Small intestine (tissue), 7 donors: Measurements from ENCODE around the gene ATP6V1B1. TPM values are rescaled to one million over a fixed set of nuclear protein-coding genes. Genes with fewer than 3 reads are reported as not detected.

Experiments used
- DNase-seq, 2 donors: peaks; one replicate each; pipeline versions ENCODE4 v3.0.0 to v3.0.0-alpha.2; 2013
- FAIRE-seq: peaks from 2 replicates; lab custom pipeline; 2012; peaks lifted over from hg19 to GRCh38; lab: Jason Lieb, UNC
- H3K27ac ChIP-seq, 3 donors: one replicate each; pipeline ENCODE4 v1.5.1; 2013; ENCODE audit warnings: low read length in 2 of 3, mild to moderate bottlenecking in 2 of 3, control low read depth in 1 of 3, inconsistent platforms in 1 of 3, low read depth in 1 of 3, moderate library complexity in 1 of 3
- H3K27me3 ChIP-seq, 3 donors: one replicate each; pipeline ENCODE4 v1.6.1; 2013; ENCODE audit warnings: low read length in 3 of 3, inconsistent platforms in 1 of 3; ENCODE audit not compliant: control insufficient read depth in 3 of 3, insufficient read depth in 3 of 3
- H3K36me3 ChIP-seq, 3 donors: one replicate each; pipeline ENCODE4 v1.6.1; 2013; ENCODE audit warnings: low read length in 3 of 3, inconsistent platforms in 1 of 3, low read depth in 1 of 3, mild to moderate bottlenecking in 1 of 3, moderate library complexity in 1 of 3; ENCODE audit not compliant: control insufficient read depth in 3 of 3, insufficient read depth in 2 of 3
- H3K4me1 ChIP-seq, 3 donors: one replicate each; pipeline ENCODE4 v1.6.1; 2013; ENCODE audit warnings: low read length in 2 of 3, inconsistent platforms in 1 of 3, low read depth in 1 of 3, mild to moderate bottlenecking in 1 of 3, moderate library complexity in 1 of 3; ENCODE audit not compliant: control insufficient read depth in 3 of 3, insufficient read depth in 2 of 3
- H3K4me3 ChIP-seq, 3 donors: one replicate each; pipeline ENCODE4 v1.5.1; 2013; ENCODE audit warnings: low read length in 3 of 3, control low read depth in 1 of 3, inconsistent platforms in 1 of 3, low read depth in 1 of 3, mild to moderate bottlenecking in 1 of 3, moderate library complexity in 1 of 3
- H3K9me3 ChIP-seq, 2 donors: one replicate each; pipeline ENCODE4 v1.6.1; 2013; ENCODE audit warnings: low read depth in 1 of 2, low read length in 1 of 2; ENCODE audit not compliant: control insufficient read depth in 2 of 2, insufficient read depth in 1 of 2
- WGBS, 3 donors: extraction: QIAGEN DNeasy Blood & Tissue Kit; methylation state at CpG; one replicate each; pipeline ENCODE4 v1.1.7; 2013; 5-methylcytosine and 5-hydroxymethylcytosine counted together
- polyA plus RNA-seq, 4 donors: library from polyadenylated mRNA; stranded (reverse) in 3 of 4; unstranded in 1 of 4; fragments of 200-250 nt in 3 of 4; fragments of 120-200 nt in 1 of 4; gene quantifications; one replicate each; pipeline versions ENCODE4 v1.2.1 to v1.2.3, GENCODE V29; 2013
- donor health status: healthy with polysubstance abuse.
- donor health status: control.
- donor health status: control.
- donor health status: Bipolar disorder and iron deficiency.
- donor health status: healthy.

The ATP6V1B1 gene
- polyA plus RNA-seq, 4 donors, result 0.21 to 2.5 TPM; not detected in 2

- no peak for FAIRE-seq
Observed at GRCh38 chr2:70982971-70983370, 47.3 kb downstream of the ATP6V1B1 start.

DNA sequence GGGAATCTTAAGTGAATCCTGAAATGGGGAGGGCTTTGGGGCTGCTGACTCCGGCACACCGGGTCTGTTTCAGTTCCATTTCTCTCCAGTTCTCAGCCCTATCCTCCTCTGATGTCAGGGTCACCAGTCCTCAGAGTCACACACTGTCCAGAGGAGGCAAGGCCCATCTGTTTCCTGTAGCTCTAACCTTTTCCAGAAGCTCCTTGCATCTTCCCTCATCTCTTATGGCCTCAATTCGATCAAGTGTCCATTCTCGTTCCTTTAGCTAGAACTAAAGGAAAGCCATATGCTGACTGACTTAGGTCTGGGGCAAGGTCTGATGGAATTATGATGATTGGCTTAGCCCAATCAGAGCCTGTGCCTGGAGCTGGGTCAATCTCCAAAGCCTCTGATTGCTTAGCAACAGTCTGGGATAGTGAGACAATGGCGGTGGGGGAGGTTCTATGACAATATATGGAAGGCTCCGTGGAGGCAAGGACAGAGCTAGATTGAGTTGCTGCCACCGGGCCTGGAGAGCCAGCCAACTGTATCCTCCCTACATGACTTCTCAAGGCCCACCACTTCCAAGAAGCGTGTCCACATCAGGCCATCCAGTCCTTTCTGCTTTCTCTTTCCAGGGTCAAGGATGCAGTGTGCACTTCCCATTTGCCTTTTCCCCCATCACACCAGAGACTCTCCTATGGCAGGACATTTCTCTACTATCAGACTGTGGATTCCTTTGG, 48.0 kb downstream of the ATP6V1B1 start:
- no peaks in the 10 kb centered on the region for H3K27me3 ChIP-seq
- FAIRE-seq, result no peak
- DNase-seq, result no peak
- WGBS, 3 donors, result 89 to 96% (median 92%) methylated on average over 6 to 8 of the region's 8 CpGs
- no peak overlapping the region for H3K4me3 ChIP-seq
- H3K4me1 ChIP-seq, result no peaks in the 10 kb centered on the region
- H3K9me3 ChIP-seq, result no peaks in the 10 kb centered on the region
- peaks cover 3 to 41% (median 6%) of the 10 kb centered on the region in 3 donors for H3K36me3 ChIP-seq
- no peak overlapping the region for H3K27ac ChIP-seq

More at GRCh38 chr2:70982971-70983370, 47.3 kb downstream of the ATP6V1B1 start:
- Histone ChIP-seq H3K27ac (no peak overlapping the region), H3K4me3 (no peak overlapping the region), H3K27me3 (no peaks in the 10 kb centered on the region), H3K36me3 (peaks cover 0 to 34% (median 3%) of the 10 kb centered on the region in 3 donors), H3K9me3 (no peaks in the 10 kb centered on the region), H3K4me1 (peaks cover 0 to 3% (median 0%) of the 10 kb centered on the region in 3 donors)
- WGBS, 3 donors, result 93 to 100% (median 99%) methylated on average over 3 of the region's 3 CpGs
- DNase-seq, result no peak

GRCh38 chr2:70984228-70984575, 48.5 kb downstream of the ATP6V1B1 start:
- no peak overlapping the region for H3K4me3 ChIP-seq
- no peak for DNase-seq
- FAIRE-seq, result no peak
- no peaks in the 10 kb centered on the region for H3K9me3 ChIP-seq
- H3K4me1 ChIP-seq, result no peaks in the 10 kb centered on the region
- WGBS, 3 donors, result 88 to 91% (median 90%) methylated on average over 3 of the region's 3 CpGs
- H3K27ac ChIP-seq, result no peak overlapping the region
- peaks cover 3 to 46% (median 9%) of the 10 kb centered on the region in 3 donors for H3K36me3 ChIP-seq
- H3K27me3 ChIP-seq, result no peaks in the 10 kb centered on the region

- DNase-seq (peak; percentile 70 to 81), FAIRE-seq (no peak)
- no peak overlapping the region for H3K4me3 ChIP-seq
- WGBS, 3 donors, result 19 to 27% (median 27%) methylated on average over 32 of the region's 32 CpGs
- no peaks in the 10 kb centered on the region for H3K27me3 ChIP-seq
- H3K36me3 ChIP-seq, result peaks cover 3 to 48% (median 9%) of the 10 kb centered on the region in 3 donors
- no peaks in the 10 kb centered on the region for H3K9me3 ChIP-seq
- H3K27ac ChIP-seq, result no peak overlapping the region
- H3K4me1 ChIP-seq, result no peaks in the 10 kb centered on the region
Observed at GRCh38 chr2:70984576-70985282, 49.0 kb downstream of the ATP6V1B1 start.

GRCh38 chr2:70985283-70985688, 49.6 kb downstream of the ATP6V1B1 start:
- Histone ChIP-seq H3K9me3 (no peaks in the 10 kb centered on the region), H3K27me3 (no peaks in the 10 kb centered on the region), H3K36me3 (peaks cover 3 to 52% (median 9%) of the 10 kb centered on the region in 3 donors), H3K4me3 (no peak overlapping the region), H3K4me1 (no peaks in the 10 kb centered on the region), H3K27ac (no peak overlapping the region)
- DNase-seq, result no peak
- 63 to 73% (median 63%) methylated on average over 4 to 5 of the region's 5 CpGs for WGBS, 3 donors
- FAIRE-seq, result no peak

- WGBS, 3 donors, result 89 to 100% (median 93%) methylated on average over 1 of the region's 1 CpG
- H3K27me3 ChIP-seq, result no peaks in the 10 kb centered on the region
- DNase-seq, result no peak
- no peaks in the 10 kb centered on the region for H3K9me3 ChIP-seq
- peaks cover 3 to 57% (median 9%) of the 10 kb centered on the region in 3 donors for H3K36me3 ChIP-seq
- FAIRE-seq, result no peak
- H3K4me3 ChIP-seq, result no peak overlapping the region
- H3K27ac ChIP-seq, result no peak overlapping the region
- H3K4me1 ChIP-seq, result no peaks in the 10 kb centered on the region
Observed at GRCh38 chr2:70985956-70986355, 50.3 kb downstream of the ATP6V1B1 start.

DNA sequence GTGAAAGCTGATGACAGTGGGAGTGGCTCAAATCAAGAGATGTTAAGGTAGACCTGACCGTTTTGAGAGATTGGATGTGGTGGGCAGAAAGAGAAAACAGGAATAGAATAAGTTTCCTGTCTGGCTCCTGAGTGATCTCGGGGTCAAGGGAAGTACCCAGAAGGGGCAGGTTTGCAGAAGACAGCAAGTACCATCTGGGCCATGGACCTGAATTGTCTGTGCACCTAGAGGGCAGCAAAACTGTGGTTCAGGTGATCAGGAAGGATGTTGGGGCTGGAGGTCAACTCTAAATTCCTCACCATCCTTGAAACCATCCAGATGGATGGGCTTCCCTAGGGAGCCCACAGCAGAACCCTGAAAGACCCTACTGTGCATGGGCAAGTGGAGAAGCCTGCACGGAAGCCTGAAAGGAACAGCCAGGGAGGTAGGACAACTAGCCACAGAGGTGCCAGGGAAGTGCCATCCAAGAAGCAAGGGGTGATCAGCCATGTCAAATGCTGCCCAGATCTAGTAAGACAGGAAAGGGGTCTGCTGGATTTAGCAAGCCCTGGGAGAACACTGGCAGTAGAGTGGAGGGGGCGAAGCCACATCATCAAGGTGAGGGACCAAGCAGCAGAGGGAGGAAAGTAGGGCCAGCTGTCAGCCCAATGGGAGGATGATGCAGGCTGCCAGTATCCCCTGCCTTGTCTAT, 50.9 kb downstream of the ATP6V1B1 start:
- Histone ChIP-seq H3K27ac (no peak overlapping the region), H3K4me3 (no peak overlapping the region), H3K4me1 (no peaks in the 10 kb centered on the region), H3K27me3 (no peaks in the 10 kb centered on the region), H3K36me3 (peaks cover 3 to 59% (median 9%) of the 10 kb centered on the region in 3 donors), H3K9me3 (no peaks in the 10 kb centered on the region)
- FAIRE-seq (no peak), DNase-seq (no peak)
- WGBS, 3 donors, result 84 to 85% (median 85%) methylated on average over 4 of the region's 4 CpGs

DNA sequence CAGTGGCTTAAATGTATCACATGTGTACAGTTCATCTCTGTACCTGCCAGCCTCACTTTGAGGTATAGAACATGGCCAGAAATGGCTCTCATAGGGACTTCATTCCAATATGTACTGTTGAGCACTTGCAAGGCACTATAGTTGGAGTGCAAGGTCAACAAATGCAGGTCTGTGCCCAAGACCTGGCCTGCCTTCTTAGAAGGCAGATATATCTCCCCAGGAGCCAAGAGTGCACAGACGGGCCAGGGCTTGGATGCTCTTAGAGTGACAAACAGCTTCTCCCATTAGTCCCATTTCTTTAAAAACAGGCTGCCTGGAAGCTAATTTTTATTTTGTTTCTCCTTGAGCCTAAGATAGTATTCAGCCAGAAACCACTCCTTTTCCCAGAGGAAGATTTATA, 51.7 kb downstream of the ATP6V1B1 start:
- H3K27ac ChIP-seq, result no peak overlapping the region
- H3K36me3 ChIP-seq, result peaks cover 6 to 55% (median 9%) of the 10 kb centered on the region in 3 donors
- no peak for FAIRE-seq
- WGBS, 3 donors, result 56 to 96% (median 67%) methylated on average over 1 of the region's 1 CpG
- H3K4me1 ChIP-seq, result no peaks in the 10 kb centered on the region
- no peaks in the 10 kb centered on the region for H3K9me3 ChIP-seq
- DNase-seq, result no peak
- H3K4me3 ChIP-seq, result no peak overlapping the region
- H3K27me3 ChIP-seq, result no peaks in the 10 kb centered on the region
